GM21528 (cell line): ENCODE measurements around the gene GRAMD1A.

ENCODE experiments used
- ATAC-seq: cut with Tn5 transposase; IDR thresholded peaks from one replicate; pipeline ENCODE4 v1.9.1; 2021; ENCODE audit warnings: mild to moderate bottlenecking, moderate library complexity; ENCODE audit not compliant: unreplicated experiment, low FRiP score

GRAMD1A gene

DNA sequence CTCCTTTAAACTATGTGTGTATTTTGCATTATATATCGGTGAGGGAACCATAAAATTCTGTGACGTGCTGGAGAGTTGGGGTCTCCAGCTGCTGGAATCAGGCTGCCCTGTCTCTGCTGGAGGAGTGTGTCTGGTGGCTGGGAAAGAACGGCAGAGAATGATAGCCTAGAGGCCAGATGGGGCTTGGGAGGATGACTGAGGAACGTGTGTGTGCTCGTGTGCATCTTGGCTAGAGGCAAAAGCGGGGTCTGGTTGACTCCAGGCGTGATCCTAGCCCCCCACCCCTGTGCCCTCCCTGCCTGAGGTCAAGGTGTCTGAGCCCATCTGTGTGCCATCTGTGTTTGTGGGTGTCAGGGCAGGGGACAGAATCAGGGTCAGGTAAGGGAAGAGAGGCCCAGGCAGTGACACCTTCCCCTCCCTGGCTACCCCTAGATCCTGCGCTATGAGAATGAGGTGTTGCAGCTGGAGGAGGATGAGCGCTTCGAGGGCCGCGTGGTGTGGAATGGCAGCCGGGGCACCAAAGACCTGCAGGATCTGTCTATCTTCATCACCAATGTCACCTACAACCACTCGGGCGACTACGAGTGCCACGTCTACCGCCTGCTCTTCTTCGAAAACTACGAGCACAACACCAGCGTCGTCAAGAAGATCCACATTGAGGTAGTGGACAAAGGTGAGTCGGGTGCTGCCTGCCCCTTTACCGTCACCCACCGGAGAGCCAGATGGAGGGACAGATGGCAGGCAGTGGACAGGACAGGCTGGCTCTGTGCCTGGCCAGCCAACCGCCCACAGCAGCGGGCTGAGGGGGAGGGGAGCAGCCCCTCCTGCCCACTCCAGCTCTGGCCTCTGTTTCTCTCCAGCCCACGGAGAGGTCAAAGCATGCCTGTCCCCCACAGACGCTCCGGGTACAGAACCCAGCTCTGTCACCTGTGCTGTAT is 33.2 kb downstream of the GRAMD1A start:
- ATAC-seq = no peak

DNA sequence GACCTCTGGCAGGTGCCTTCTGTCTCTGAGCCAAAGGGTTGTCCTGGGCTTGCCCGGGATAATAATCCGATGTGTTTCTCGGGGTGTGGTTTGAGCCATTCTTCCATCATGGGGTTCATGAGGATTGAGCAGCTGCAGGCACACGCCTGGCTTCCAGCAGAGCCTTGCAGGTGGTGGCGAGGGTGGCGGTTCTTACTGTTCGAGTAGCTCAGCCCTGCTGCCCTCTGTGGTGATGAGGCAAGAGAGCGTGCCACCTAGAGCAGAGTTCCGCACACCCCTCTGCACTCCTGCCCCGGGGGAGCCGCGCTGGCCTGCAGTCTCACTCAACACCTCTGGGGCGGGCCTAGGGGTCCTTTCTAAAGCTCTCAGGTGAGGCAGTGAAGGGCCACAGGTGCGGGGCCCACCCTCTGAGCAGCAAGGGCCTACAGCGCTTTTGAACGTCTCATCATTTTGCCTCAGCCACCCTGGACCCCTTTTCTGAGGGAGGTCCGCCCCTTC is 33.9 kb downstream of the GRAMD1A start:
- no peak for ATAC-seq

DNA sequence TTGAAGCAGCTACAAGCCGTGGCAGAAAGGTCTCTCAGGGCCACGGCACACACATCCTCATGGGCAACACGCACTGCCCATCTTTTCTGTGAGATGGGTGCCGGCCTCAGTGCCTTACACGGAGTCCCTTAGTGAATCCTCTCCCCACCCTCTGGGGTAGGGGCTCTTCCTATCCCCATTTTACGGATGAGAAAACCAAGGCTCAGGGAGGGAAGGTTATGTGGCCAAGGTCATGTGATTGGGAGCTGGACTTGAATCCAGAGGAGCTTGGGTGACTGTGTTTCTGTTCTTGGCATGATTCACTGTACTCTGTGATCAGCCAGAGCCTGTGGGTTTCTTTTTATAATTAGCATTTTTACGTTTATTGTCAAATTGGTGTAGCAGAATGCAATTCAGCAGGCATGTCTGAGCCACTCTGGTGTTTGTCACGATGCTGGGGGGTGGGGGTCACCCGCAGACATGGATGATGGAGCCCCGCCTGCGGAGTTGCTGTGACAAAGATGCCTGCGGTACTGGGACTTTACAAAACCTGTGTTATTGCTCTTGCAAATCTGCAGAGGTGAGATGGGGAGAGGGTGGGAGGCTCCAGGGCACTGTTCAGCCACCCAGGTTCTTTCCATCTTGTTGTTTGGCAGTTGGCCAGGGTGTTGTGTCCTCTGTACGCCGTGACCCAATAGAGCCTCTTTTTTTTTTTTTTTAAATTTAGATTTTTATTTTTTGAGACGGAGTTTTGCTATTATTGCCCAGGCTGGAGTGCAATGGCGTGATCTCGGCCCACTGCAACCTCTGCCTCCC is 34.7 kb downstream of the GRAMD1A start:
- no peak for ATAC-seq

DNA sequence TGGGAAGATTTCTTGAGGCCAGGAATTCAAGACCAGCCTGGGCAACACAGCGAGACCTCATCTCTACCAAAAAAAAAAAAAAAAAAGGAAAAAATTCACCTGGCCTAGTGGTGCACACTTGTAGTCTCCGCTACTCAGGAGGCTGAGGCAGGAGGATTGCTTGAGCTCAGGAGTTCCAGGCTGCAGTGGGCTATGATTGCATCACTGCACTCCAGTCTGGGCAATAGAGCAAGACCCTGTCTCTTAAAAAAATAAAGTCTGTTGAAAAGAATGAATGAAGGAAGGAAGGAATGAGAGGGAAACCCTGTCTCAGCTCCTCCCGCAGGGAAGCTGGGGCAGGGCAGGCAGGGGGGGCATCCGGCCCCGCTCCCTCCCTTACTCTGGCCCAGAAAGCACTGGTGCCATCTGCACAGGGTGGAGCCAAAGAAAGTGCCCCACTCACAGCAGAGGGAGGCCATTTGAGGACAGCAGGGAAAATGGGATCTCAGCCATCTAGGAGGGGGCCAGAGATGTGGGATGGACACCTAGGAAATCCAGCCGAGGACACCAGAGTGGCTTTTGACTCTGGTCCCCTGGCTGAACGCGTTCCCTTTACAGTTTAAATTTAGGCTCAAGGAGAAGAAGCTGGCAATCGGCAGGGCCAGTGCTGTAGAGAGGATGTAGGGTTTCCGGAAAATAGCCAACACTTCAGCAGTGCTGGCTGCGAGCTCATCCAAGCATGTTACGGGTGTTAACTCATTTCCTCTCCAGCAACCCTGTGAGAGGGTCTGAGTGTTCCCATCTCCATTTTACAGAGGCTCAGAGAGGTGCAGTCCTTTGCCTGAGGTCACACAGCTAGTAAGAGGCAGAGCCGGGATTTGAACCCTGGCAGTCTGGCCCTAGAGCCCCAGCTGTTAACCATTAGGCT is 37.8 kb downstream of the GRAMD1A start:
- ATAC-seq = no peak

DNA sequence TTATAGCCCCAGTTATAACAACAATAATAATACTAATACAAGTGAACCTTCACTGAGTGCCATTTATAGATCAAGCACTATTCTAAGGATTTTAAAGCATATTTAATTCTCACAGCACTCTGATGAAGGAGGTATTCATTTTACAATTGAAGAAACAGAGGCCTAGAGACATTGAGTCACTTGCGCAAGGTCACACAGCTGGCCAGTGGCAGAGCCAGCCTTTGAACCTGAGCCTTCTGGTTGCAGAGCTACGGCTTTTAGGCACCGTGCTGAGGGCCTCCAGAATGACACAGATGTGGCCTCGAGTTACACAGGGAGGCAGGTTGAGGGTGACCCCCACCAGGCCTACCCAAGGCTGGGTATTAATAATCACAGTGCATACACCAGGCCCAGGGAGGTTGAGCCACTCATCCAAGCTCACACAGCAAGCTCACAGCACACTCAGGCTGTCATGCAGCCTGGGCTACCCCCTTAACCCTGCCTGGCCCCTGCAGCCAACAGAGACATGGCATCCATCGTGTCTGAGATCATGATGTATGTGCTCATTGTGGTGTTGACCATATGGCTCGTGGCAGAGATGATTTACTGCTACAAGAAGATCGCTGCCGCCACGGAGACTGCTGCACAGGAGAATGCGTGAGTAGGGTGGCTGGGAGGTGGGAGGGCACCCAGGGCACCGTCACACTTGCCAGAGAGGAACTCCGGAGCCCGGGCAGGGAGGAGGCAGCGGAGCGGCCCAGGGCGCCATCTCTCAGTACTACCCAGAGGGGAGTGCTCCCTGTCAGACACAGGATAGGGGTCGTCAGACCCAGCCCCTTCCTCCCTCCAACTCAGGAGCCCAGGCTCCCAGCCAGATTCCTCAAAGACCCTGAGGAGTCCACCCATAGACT is 38.7 kb downstream of the GRAMD1A start:
- ATAC-seq = no peak

DNA sequence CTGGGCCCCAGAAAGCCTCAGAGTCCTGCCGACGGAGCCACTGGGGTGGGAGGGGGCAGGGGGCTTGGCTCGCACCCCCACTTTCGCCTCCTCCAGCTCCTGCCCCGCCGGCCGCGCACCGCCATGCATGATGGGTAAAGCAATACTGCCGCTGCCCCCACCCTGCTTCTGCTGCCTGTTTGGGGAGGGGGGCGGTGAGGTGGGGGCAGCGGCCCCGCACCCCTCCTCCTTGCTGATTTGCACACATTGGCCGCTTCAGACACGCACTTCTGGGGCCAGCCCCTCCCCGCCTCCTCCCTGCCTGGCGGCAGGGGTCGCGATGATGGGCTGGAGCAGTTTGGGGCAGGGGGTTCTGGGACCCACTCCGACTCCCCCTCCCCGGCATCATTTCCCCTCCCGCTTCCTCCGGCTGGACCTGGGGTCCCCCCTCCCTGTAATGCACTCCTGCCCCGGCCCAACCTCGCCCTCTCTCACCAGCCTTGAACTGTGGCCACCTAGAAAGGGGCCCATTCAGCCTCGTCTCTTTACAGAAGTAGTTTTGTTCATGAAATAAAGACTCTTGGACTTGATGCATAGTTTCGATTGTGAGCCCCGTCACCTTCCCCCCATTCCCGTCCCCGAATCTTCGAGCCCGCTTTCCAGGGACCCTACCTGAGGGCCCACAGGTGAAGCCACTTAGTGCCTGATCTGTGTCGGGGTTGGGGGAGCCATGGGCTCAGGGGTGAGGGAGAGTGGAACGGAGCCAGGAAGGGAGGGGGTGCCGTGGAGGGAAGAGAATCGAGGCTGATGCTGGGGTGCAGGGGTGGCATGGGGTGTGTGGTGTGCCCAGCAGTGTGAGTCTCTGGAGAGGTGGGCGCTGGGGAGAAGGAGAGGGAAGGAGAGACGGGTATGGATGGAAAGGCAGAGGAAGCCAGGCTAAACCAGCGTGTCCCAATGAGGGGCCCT is 40.0 kb downstream of the GRAMD1A start:
- no peak for ATAC-seq

DNA sequence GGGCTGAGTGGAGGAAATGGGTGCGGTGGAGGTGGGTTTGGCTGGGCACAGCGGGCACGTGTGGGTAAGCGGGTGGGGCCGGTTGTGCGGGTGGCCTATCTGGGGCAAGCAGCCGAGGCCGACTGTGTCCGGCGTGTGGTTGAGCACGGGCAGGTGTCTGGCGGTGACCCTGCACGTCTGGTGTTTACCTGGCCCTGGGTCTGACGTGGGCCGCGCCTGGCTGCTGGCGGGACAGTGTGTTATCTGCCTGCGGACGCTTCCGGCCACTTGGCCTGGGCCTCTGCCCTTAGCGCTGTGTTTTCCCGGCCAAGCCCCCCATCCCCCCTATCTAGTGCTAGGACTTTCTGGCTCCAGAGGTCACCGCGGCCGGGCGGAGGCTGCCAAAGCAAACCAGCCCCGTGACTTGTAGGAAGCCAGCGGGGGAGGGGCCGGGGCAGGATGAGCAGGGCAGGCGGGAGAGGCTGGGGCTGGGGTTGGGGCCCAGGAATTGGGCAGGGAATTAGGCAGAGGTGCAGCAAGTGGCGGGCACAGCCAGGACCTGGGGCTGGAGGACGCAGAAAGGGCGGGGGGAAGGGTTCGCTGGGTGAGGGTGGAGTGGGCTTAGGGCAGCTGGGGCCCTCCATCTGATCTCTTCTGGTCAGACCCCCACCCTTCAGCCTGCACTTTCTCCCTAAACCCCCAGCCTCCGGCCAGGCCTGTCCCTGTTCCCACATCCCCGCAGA is 40.9 kb downstream of the GRAMD1A start:
- no peak for ATAC-seq

DNA sequence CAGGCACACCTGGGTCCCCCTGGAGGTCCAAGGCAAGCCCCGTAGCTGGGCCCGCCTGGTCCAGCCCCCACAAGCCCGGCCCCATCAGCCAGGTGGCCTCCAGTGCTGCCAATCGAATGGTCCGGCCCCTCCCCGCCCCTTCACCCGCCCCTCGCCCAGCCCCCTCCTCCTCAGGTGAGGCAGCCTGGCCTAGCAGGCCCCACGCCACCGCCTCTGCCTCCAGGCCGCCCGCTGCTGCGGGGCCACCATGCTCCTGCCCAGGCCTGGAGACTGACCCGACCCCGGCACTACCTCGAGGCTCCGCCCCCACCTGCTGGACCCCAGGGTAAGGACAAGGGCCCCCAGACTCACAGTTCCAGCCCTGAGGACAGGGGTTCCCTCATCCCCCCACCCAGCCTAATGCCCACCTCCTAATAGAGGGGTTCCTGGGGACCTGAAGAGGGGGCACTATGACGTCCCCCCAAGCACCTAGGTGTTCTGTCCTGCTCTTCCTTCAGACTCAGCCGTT is 41.5 kb downstream of the GRAMD1A start, which contains the start of gene HPN:
TSS of gene HPN (plus strand) at position 174 of the 508 bp plus-strand sequence. CDS start 786 bp downstream, outside the sequence.
- ATAC-seq = no peak

DNA sequence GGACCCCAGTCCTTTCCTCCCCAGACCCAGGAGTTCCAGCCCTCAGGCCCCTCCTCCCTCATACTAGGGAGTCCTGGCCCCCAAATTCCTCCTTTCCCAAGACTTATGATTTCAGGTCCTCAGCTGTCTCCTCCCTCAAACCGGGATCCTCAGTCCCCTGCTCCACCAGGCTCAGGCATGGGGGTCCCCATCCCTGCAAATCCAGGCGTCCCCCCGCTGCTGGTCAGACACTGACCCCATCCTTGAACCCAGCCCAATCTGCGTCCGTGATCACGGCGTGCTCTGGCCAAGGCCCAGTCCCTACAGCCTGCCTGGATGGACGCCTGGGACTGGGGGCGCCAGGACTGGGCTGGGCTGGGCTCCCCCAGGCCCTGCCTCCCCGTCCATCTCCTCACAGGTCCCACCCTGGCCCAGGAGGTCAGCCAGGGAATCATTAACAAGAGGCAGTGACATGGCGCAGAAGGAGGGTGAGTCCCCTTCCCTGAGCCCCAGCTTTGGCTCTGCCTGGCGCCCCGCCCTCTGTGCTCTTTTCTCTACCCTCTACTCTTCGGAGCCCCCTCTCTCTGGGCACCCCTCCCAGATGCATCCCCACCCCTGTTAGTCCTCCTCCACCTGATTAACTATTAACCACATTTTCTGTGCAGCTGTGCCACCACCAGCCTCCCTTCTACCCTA is 42.1 kb downstream of the GRAMD1A start:
- no peak for ATAC-seq

DNA sequence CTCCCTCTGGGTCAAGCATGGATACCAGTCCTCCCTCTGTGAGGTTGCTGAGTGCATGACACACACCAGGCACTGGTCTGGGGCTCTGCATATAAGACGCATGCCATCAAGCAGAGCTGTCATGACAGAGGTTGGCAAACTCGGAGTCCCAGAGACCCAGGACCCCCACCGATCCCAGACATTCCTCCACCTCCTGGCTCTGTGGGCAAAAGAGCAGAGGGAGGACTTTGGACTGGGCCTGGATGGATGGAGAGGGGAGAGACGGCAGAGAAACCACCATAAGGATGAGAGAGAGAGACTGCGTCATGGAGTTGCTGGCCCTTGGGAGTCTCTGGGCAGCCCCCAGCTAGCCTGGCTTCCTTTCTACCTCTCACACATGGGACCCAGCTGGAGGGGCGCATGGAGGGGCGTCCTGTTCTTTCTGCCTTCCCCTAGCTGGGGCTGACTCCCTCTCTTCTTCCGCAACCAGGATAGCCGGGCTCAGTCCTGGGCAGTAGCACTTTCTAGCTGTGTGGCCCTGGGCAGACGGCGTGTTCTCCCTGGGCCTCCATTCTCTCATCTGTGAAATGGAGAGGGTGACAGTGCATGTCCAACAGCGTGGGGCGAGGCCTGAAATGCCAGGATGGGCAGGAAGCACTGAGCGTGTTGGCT is 43.0 kb downstream of the GRAMD1A start:
- ATAC-seq = no peak

DNA sequence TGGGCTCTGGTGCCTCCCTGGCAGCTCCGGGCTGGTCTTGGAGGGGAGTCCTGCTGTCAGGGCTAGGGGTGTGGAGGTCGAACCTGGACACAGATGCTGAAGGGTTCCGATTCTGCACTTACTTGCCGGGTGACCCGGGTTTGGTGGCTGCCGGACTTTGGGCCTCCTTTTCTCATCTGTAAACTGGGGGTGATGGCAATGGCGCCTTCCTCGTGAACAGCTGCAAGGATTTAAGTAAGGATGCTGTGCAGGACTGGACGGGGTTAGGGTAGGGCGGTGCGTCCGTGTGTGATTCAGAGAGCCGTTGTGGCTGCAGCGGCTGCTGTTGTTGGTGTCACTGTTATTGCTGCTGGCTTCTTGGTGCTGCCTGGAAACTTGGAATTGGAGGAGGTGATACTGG is 43.8 kb downstream of the GRAMD1A start:
- no peak for ATAC-seq

DNA sequence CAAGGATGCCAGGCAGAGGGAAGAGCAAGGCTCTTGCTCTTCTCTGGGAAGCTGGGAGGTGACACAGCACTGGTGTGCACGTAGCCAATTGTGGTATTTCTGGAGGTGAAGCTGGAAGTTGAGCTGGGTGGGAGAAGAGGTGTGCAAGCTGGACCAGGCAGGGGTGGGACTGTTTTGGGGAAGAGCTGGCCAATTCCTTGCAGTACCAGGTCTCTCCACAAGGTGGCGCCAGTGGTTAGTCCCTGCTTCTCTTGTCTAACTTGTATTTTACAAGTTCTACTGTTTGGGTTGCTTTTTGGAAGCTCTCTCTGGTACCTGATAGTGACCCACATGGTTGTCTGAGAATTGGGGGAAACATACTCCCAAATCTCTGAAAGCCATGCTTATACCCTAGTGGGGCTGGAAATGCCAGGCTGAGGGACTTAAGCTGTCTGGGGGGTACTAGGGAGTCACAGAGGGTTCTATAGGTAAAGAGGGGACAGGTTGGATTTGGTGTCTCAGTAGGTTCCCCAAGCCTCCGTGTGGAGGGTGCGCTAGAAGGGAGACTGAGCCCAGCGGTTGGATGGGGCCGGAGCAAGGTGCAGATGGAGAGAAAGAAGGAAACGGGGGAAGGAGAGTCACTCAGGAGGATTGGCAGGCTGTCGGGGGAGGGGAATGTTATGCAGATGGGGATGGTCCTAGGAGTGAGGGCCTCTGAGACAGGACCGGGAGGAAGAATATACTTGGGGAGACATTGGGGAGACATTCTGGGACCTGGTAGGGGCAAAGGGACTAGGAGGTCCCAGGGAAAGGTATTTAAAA is 44.4 kb downstream of the GRAMD1A start:
- no peak for ATAC-seq

DNA sequence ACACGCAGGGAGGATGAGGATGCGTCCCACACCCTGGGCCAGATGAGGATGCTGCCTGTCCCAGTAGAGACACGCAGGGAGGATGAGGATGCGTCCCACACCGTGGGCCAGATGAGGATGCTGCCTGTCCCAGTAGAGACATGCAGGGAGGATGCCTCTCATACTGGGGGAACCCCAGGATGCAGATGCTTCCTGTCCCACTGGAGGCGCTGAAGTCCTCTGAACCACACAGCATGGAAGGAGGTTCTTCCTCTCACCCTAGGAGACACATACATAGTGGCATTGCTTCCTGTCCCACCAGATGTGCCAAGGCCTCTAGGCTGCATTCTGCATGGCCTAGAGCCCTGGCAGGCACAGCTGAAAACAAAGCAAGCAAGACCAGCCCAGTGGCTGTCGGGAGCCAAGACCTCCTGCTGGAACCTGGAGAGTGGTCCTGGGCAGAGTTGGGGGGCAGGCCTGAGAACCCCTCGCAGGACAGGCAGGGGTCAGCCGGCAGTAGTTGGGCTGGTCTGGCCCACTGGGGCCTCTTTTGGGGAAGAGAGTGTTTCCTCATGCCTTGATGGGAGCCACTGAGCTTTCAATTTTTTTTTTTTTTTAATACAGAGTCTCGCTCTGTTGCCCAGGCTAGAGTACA is 45.7 kb downstream of the GRAMD1A start:
- ATAC-seq = no peak

DNA sequence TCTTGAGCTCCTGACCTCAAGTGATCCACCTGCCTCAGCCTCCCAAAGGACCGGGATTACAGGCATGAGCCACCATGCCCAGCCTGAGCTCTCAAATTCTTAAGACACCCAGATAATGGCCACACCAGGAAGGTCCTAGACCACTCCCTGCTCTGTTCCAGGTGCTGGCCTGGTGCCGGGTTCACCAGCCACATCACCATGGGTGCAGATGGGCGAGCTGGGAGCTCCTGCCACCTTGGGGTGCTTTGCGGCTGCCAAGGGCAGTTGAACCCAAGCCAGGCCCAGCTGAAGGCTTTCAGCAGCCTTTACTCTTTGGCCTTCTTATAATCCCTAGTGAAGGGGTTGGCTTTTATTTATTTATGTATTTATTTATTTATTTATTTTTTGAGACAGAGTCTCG is 46.3 kb downstream of the GRAMD1A start:
- ATAC-seq = no peak

DNA sequence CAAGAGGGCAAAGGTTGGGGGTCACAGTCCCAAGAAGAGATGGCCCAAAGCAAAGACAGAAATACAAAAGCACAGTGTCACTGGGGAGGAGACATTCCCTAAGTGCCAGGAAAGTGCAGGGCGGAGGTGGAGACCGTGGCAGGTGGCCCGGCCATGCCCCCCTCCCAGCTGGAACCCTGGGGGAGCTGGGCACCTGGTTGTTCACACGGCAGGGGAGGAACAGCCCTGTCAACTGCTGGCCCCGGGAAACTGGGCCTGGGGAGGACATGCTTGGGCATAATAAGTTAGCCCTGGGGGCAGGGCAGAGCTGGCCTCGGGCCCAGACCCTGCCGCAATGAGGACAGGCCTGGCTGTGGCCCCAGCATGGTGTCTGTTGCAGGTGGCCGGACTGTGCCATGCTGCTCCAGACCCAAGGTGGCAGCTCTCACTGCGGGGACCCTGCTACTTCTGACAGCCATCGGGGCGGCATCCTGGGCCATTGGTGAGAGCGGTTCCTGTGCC is 48.8 kb downstream of the GRAMD1A start:
- ATAC-seq = no peak
